HL-60 (cell line): ENCODE results near the gene TBCK.

Experiments
- POLR2AphosphoS5 ChIP-seq: IDR thresholded peaks from 2 replicates; pipeline ENCODE4 v1.6.1; 2012; ENCODE audit warnings: low read depth
- SPI1 ChIP-seq: IDR thresholded peaks from 2 replicates; pipeline ENCODE4 v1.6.1; 2012; ENCODE audit warnings: low read depth, mild to moderate bottlenecking, borderline replicate concordance
- TF ChIP-seq, protein P1 (sequence below): IDR thresholded peaks from one replicate; pipeline ENCODE4 v1.5.1; 2011; ENCODE audit warnings: low read length, control low read depth, inconsistent platforms; ENCODE audit not compliant: insufficient read depth

DNA sequence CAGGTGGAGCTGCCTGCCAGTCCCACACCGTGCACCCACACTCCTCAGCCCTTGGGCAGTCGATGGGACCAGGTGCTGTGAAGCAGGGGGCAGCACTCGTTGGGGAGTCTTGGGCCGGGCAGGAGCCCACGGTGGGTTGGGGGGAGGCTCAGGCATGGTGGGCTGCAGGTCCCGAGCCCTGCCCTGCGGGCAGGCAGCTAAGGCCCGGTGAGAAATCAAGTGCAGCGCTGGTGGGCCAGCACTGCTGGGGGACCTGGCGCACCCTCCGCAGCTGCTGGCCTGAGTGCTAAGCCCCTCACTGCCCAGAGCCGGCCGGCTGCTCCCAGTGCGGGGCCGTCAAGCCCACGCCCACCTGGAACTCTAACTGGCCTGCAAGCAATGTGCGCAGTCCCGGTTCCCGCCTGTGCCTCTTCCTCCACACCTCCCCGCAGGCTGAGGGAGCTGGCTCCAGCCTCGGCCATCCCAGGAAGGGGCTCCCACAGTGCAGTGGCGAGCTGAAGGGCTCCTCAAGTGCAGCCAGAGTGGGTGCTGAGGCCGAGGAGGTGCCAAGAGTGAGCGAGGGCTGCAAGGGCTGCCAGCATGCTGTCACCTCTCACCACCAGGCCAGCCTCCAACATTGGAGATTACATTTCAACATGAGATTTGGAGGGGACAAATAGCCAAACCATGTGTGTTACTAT is 223.5 kb downstream of the TBCK start:
- TF ChIP-seq, protein P1, sequence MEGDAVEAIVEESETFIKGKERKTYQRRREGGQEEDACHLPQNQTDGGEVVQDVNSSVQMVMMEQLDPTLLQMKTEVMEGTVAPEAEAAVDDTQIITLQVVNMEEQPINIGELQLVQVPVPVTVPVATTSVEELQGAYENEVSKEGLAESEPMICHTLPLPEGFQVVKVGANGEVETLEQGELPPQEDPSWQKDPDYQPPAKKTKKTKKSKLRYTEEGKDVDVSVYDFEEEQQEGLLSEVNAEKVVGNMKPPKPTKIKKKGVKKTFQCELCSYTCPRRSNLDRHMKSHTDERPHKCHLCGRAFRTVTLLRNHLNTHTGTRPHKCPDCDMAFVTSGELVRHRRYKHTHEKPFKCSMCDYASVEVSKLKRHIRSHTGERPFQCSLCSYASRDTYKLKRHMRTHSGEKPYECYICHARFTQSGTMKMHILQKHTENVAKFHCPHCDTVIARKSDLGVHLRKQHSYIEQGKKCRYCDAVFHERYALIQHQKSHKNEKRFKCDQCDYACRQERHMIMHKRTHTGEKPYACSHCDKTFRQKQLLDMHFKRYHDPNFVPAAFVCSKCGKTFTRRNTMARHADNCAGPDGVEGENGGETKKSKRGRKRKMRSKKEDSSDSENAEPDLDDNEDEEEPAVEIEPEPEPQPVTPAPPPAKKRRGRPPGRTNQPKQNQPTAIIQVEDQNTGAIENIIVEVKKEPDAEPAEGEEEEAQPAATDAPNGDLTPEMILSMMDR: no peak
- no peak for TF ChIP-seq POLR2AphosphoS5
- TF ChIP-seq SPI1: no peak
